H1 (cell line): ENCODE measurements around the gene BCL2L11. TPM values are rescaled to one million over a fixed set of nuclear protein-coding genes. Genes with fewer than 3 reads are reported as not detected.

Experiments
- CTCF ChIA-PET: fragments of 300-600 bp; sonication (Branson Sonifier 250); formaldehyde crosslinking; loops from one replicate; lab custom pipeline; 2021; ENCODE audit not compliant: partially characterized antibody; lab: Charles Lee
- POLR2A ChIA-PET: fragments of 300-600 bp; sonication (Branson Sonifier 250); formaldehyde crosslinking; loops from one replicate; lab custom pipeline; 2021; ENCODE audit warnings: inconsistent platforms; ENCODE audit not compliant: partially characterized antibody; lab: Charles Lee
- DNase-seq, 2 experiments: peaks; one replicate each; pipeline versions ENCODE4 v3.0.0 to v3.0.0-alpha.2; 2010 to 2022; ENCODE audit warnings: low spot score in 2 of 2, low read depth in 1 of 2, mixed read lengths in 1 of 2
- FAIRE-seq: peaks from 2 replicates; lab custom pipeline; 2011; peaks lifted over from hg19 to GRCh38; lab: Jason Lieb, UNC
- H2AFZ ChIP-seq: 2 replicates; pipeline ENCODE4 v1.8.1; 2012; ENCODE audit warnings: low read length, inconsistent platforms
- H2AK5ac ChIP-seq: 2 replicates; pipeline ENCODE4 v1.6.1; 2013; ENCODE audit warnings: low read depth, low read length
- H2BK120ac ChIP-seq: replicated peaks from 2 replicates; pipeline ENCODE3; 2013; ENCODE audit warnings: low read depth, low read length, inconsistent platforms
- H2BK12ac ChIP-seq: 2 replicates; pipeline ENCODE4 v1.6.1; 2013; ENCODE audit warnings: low read depth, low read length
- H2BK15ac ChIP-seq: 2 replicates; pipeline ENCODE4 v1.6.1; 2013; ENCODE audit warnings: low read length
- H2BK20ac ChIP-seq: 2 replicates; pipeline ENCODE4 v1.6.1; 2013; ENCODE audit warnings: low read length
- H2BK5ac ChIP-seq: 2 replicates; pipeline ENCODE4 v1.6.1; 2013; ENCODE audit warnings: low read depth, low read length
- H3K14ac ChIP-seq: 2 replicates; pipeline ENCODE4 v1.6.1; 2013; ENCODE audit warnings: inconsistent platforms; ENCODE audit not compliant: insufficient read length
- H3K18ac ChIP-seq: 2 replicates; pipeline ENCODE4 v1.6.1; 2013; ENCODE audit warnings: low read length; ENCODE audit errors: extremely low read depth
- H3K23ac ChIP-seq: 2 replicates; pipeline ENCODE4 v1.6.1; 2013; ENCODE audit warnings: inconsistent platforms; ENCODE audit not compliant: insufficient read length
- H3K23me2 ChIP-seq: 2 replicates; pipeline ENCODE4 v1.6.1; 2013; ENCODE audit warnings: low read depth, low read length
- H3K27ac ChIP-seq: 2 replicates; pipeline ENCODE4 v1.6.1; 2011; ENCODE audit warnings: low read depth, low read length, inconsistent platforms
- H3K27me3 ChIP-seq, 4 experiments: replicated peaks in 1 of 4; 1 replicate in 1 of 4; 2 replicates in 3 of 4; pipeline versions ENCODE4 v1.6.1 to v1.8.1; 2011 to 2013; ENCODE audit warnings: low read length in 3 of 4, mild to moderate bottlenecking in 3 of 4, inconsistent platforms in 2 of 4, mixed read lengths in 2 of 4, moderate library complexity in 1 of 4; ENCODE audit not compliant: control insufficient read depth in 3 of 4, insufficient read depth in 3 of 4; ENCODE audit errors: extremely low read depth in 1 of 4
- H3K36me3 ChIP-seq, 4 experiments: 2 replicates each; pipeline versions ENCODE4 v1.6.1 to v1.8.1; 2011 to 2013; ENCODE audit warnings: mild to moderate bottlenecking in 4 of 4, low read length in 3 of 4, moderate library complexity in 2 of 4, control low read depth in 1 of 4, inconsistent platforms in 1 of 4; ENCODE audit not compliant: insufficient read depth in 4 of 4, control insufficient read depth in 2 of 4
- H3K4ac ChIP-seq: replicated peaks from 2 replicates; pipeline ENCODE3; 2013; ENCODE audit warnings: low read length, low read depth, mixed read lengths, inconsistent platforms; ENCODE audit not compliant: insufficient read length
- H3K4me1 ChIP-seq, 4 experiments: replicated peaks in 1 of 4; 1 replicate in 1 of 4; 2 replicates in 3 of 4; pipeline versions ENCODE4 v1.6.1 to v1.8.1; 2011 to 2013; ENCODE audit warnings: low read length in 3 of 4, inconsistent platforms in 2 of 4, mixed read lengths in 1 of 4; ENCODE audit not compliant: insufficient read depth in 4 of 4, control insufficient read depth in 3 of 4
- H3K4me2 ChIP-seq, 2 experiments: 2 replicates each; pipeline versions ENCODE4 v1.6.1 to v1.8.1; 2011 to 2013; ENCODE audit warnings: low read depth in 2 of 2, low read length in 2 of 2, control low read depth in 1 of 2, inconsistent platforms in 1 of 2, mild to moderate bottlenecking in 1 of 2; ENCODE audit not compliant: insufficient read depth in 1 of 2
- H3K4me3 ChIP-seq, 4 experiments: fragments of 200-600, 300-600 bp in 1 of 4; sonication (generic), shearing (Covaris generic), sonication (Bioruptor Twin) in 1 of 4; 2 replicates each; pipeline versions ENCODE4 v1.5.1 to v1.8.1; 2011 to 2016; ENCODE audit warnings: low read length in 4 of 4, low read depth in 3 of 4, control low read depth in 2 of 4, inconsistent platforms in 2 of 4, mild to moderate bottlenecking in 2 of 4, mixed read lengths in 1 of 4, moderate library complexity in 1 of 4; ENCODE audit not compliant: insufficient read depth in 2 of 4; ENCODE audit errors: extremely low read depth in 1 of 4
- H3K56ac ChIP-seq: replicated peaks from 2 replicates; pipeline ENCODE3; 2013; ENCODE audit warnings: low read depth, mild to moderate bottlenecking, mixed read lengths, low read length, inconsistent platforms; ENCODE audit not compliant: insufficient read length
- H3K79me1 ChIP-seq: 2 replicates; pipeline ENCODE4 v1.6.1; 2013; ENCODE audit warnings: low read depth, low read length, control low read depth
- H3K79me2 ChIP-seq, 2 experiments: 2 replicates each; pipeline versions ENCODE4 v1.6.1 to v1.8.1; 2012 to 2013; ENCODE audit warnings: low read length in 2 of 2, mild to moderate bottlenecking in 2 of 2, inconsistent platforms in 1 of 2; ENCODE audit not compliant: insufficient read depth in 2 of 2, control insufficient read depth in 1 of 2
- H3K9ac ChIP-seq, 4 experiments: replicated peaks in 1 of 4; 1 replicate in 1 of 4; 2 replicates in 3 of 4; pipeline versions ENCODE4 v1.6.1 to v1.8.1; 2011 to 2013; ENCODE audit warnings: low read depth in 3 of 4, low read length in 3 of 4, control low read depth in 2 of 4, mild to moderate bottlenecking in 2 of 4, moderate library complexity in 2 of 4, inconsistent platforms in 1 of 4; ENCODE audit errors: extremely low read depth in 1 of 4
- H3K9me3 ChIP-seq, 2 experiments: 2 replicates each; pipeline versions ENCODE4 v1.6.1 to v1.8.1; 2012 to 2013; ENCODE audit warnings: mild to moderate bottlenecking in 2 of 2, moderate library complexity in 2 of 2, control low read depth in 1 of 2, inconsistent platforms in 1 of 2, low read depth in 1 of 2, low read length in 1 of 2, mixed read lengths in 1 of 2; ENCODE audit not compliant: insufficient read depth in 2 of 2
- H4K20me1 ChIP-seq, 2 experiments: replicated peaks in 1 of 2; 2 replicates each; pipeline versions ENCODE3 to v1.8.1; 2011 to 2013; ENCODE audit warnings: inconsistent platforms in 2 of 2, low read length in 2 of 2, mild to moderate bottlenecking in 1 of 2; ENCODE audit not compliant: insufficient read depth in 2 of 2, control insufficient read depth in 1 of 2
- H4K5ac ChIP-seq: 2 replicates; pipeline ENCODE4 v1.6.1; 2013; ENCODE audit warnings: low read length, low read depth, mixed read lengths, inconsistent platforms; ENCODE audit not compliant: insufficient read length
- H4K8ac ChIP-seq: 2 replicates; pipeline ENCODE4 v1.8.0; 2013; ENCODE audit warnings: mild to moderate bottlenecking, moderate library complexity, low read length, inconsistent platforms; ENCODE audit not compliant: insufficient read depth; ENCODE audit errors: extremely low read depth
- H4K91ac ChIP-seq: replicated peaks from 2 replicates; pipeline ENCODE3; 2013; ENCODE audit warnings: low read length, mixed read lengths, inconsistent platforms; ENCODE audit not compliant: insufficient read length
- ATF2 ChIP-seq: IDR thresholded peaks from 2 replicates; pipeline ENCODE4 v1.6.1; 2012; ENCODE audit warnings: low read length, inconsistent platforms
- EGR1 ChIP-seq: IDR thresholded peaks from 2 replicates; pipeline ENCODE4 v1.6.1; 2011; ENCODE audit warnings: low read depth, low read length, borderline replicate concordance
- GABPA ChIP-seq: IDR thresholded peaks from 2 replicates; pipeline ENCODE4 v1.6.1; 2011; ENCODE audit warnings: mild to moderate bottlenecking, low read length, moderate library complexity, borderline replicate concordance; ENCODE audit not compliant: insufficient read depth
- HDAC6 ChIP-seq: IDR thresholded peaks from one replicate; pipeline ENCODE4 v1.7.1; 2012; ENCODE audit warnings: low read depth, mild to moderate bottlenecking, inconsistent platforms, low read length, moderate library complexity
- SAP30 ChIP-seq: fragments of 300-600 bp; sonication (generic); IDR thresholded peaks from 2 replicates; pipeline ENCODE4 v1.7.1; 2012; ENCODE audit warnings: low read length, moderate library complexity, mild to moderate bottlenecking, inconsistent platforms; ENCODE audit not compliant: insufficient read depth, insufficient replicate concordance
- SP4 ChIP-seq: IDR thresholded peaks from 2 replicates; pipeline ENCODE4 v1.6.1; 2012; ENCODE audit warnings: low read length, inconsistent platforms
- ZNF274 ChIP-seq: IDR thresholded peaks from 2 replicates; pipeline ENCODE4 v1.7.0; 2012; ENCODE audit warnings: low read length, borderline replicate concordance; ENCODE audit errors: extremely low read depth
- WGBS, 2 experiments: shearing (Covaris generic) in 1 of 2; methylation state at CpG; one replicate each; pipeline versions ENCODE4 v1.1.6 to v1.1.7; 2013 to 2015; ENCODE audit warnings: low lambda C conversion rate in 2 of 2, mixed read lengths in 2 of 2, inconsistent platforms in 1 of 2, low coverage in 1 of 2, missing lambda C conversion rate in 1 of 2; ENCODE audit not compliant: insufficient replicate concordance in 2 of 2, insufficient coverage in 1 of 2, insufficient read length in 1 of 2; ENCODE audit errors: extremely low coverage in 1 of 2, missing lambda C conversion rate in 1 of 2; 5-methylcytosine and 5-hydroxymethylcytosine counted together
- polyA plus RNA-seq, 7 experiments: library from polyadenylated mRNA; depleted of rRNA in 3 of 7; stranded (reverse) in 5 of 7; unstranded in 2 of 7; fragments of >200 nt in 5 of 7; fragments of 200-250 nt in 2 of 7; gene quantifications; 1 replicate in 5 of 7; 2 replicates in 1 of 7; 4 replicates in 1 of 7; pipeline versions ENCODE4 v1.2.1 to v1.2.3, GENCODE V29; 2011 to 2013; ENCODE audit warnings: missing spikeins in 2 of 7, mixed read lengths in 2 of 7
- total RNA-seq: library from RNA; stranded (reverse); fragmentation: NEBNext Ultra II Directional; extraction: Animal tissue kit (Norgen Biotek cat#: 25700); gene quantifications from 2 replicates; pipeline ENCODE4 v1.2.1, GENCODE V29; 2021

Gene BCL2L11
- total and polyA plus RNA-seq, 2 of the 8 experiments (the other 6 are each of a cell fraction or from before 2014, with no cell fraction given): 7.5 to 22.9 TPM

- Histone ChIP-seq H3K23ac (no peak overlapping the region), H3K14ac (no peak overlapping the region), H4K8ac (no peak overlapping the region), H4K5ac (no peak overlapping the region), H3K9me3 (no peaks in the 10 kb centered on the region), H3K36me3 (no peaks in the 10 kb centered on the region), H4K20me1 (peaks cover 0 to 1% of the 10 kb centered on the region in 2 experiments), H3K18ac (no peak overlapping the region), H3K27me3 (peaks cover 17 to 34% (median 31%) of the 10 kb centered on the region in 4 experiments; a peak in 6 of 7 replicates), H2AK5ac (no peak overlapping the region), H3K27ac (no peak overlapping the region), H3K4me2 (peak overlapping the region in 1 of 2 experiments; percentile 95; a peak in 1 of 4 replicates), H3K23me2 (peaks cover 29% of the 10 kb centered on the region), H3K4me3 (no peak overlapping the region), H3K4ac (no peak overlapping the region), H4K91ac (no peak overlapping the region), H2BK15ac (no peak overlapping the region), H2BK20ac (no peak overlapping the region), H3K79me2 (no peaks in the 10 kb centered on the region), H3K79me1 (no peaks in the 10 kb centered on the region), H3K56ac (no peak overlapping the region), H2AFZ (no peak overlapping the region), H2BK120ac (no peak overlapping the region), H3K4me1 (peaks cover 0 to 18% (median 13%) of the 10 kb centered on the region in 4 experiments; a peak in 5 of 7 replicates), H2BK12ac (no peak overlapping the region), H2BK5ac (no peak overlapping the region), H3K9ac (no peak overlapping the region)
- WGBS, 2 experiments: 83% methylated on average over 7 of the region's 7 CpGs; no CpG with 5 or more reads in 1 of the 2 experiments
- DNase-seq (no peak), FAIRE-seq (no peak)
- POLR2A ChIA-PET: interaction anchor here (1.0 kb wide), 1 partner anchor 257 kb away, joined by 3 read pairs; no protein-coding TSS in a partner anchor
- TF ChIP-seq SP4: no peak
- no peak for TF ChIP-seq GABPA
- no peak for TF ChIP-seq SAP30
- TF ChIP-seq EGR1: no peak
- no peak for TF ChIP-seq ATF2
- no peak for TF ChIP-seq ZNF274
- TF ChIP-seq HDAC6: no peak
- CTCF ChIA-PET: interaction anchor here (0.9 to 1.9 kb wide), 5 partner anchors 16 to 79 kb away, joined by 3 to 7 read pairs (median 4); no protein-coding TSS in a partner anchor
Observed at GRCh38 chr2:111116011-111116746, 4.5 kb upstream of the BCL2L11 start.
